PC-9 (cell line): ENCODE data around the gene GATA2. TPM values are rescaled to one million over a fixed set of nuclear protein-coding genes. Genes with fewer than 3 reads are reported as not detected.
A peak's percentile ranks its signal among the peaks of the same experiment; 100 is the strongest.

Source experiments
- Bru-seq: library from RNA; stranded (reverse); fragments of 400-500 nt; gene quantifications from one replicate; lab custom pipeline; 2021; lab: Mats Ljungman, UMichigan
- BruChase-seq, 2 experiments: library from RNA; stranded (reverse); fragments of 400-500 nt; gene quantifications; one replicate each; lab custom pipeline; 2021; lab: Mats Ljungman, UMichigan
- BruUV-seq: library from RNA; stranded (reverse); fragments of 400-500 nt; replicated peaks from 2 replicates; lab custom pipeline; 2021; lab: Mats Ljungman, UMichigan
- CTCF ChIA-PET: fragments of 300-600 bp; sonication (Branson Sonifier 250); formaldehyde crosslinking; loops from one replicate; lab custom pipeline; 2022; ENCODE audit warnings: antibody characterized with exemption; lab: Charles Lee
- POLR2A ChIA-PET: fragments of 300-600 bp; sonication (Branson Sonifier 250); formaldehyde crosslinking; loops from one replicate; lab custom pipeline; 2022; ENCODE audit warnings: antibody characterized with exemption; ENCODE audit not compliant: unreplicated experiment; lab: Charles Lee
- DNase-seq, 2 experiments: peaks; one replicate each; pipeline versions ENCODE4 v3.0.0 to v3.0.0-alpha.2; 2015 to 2022; ENCODE audit warnings: mixed read lengths in 1 of 2
- H2AFZ ChIP-seq: fragments of 200-600 bp; sonication (generic); 2 replicates; pipeline ENCODE4 v1.8.1; 2017; ENCODE audit warnings: antibody characterized with exemption
- H3F3A ChIP-seq: fragments of 200-600 bp; sonication (generic); 2 replicates; pipeline ENCODE4 v1.8.1; 2017; ENCODE audit warnings: antibody characterized with exemption, mild to moderate bottlenecking, low read depth; ENCODE audit not compliant: insufficient read depth
- H3K27ac ChIP-seq: fragments of 200-600 bp; sonication (generic); 2 replicates; pipeline ENCODE4 v1.6.1; 2016; ENCODE audit warnings: mixed run types
- H3K27me3 ChIP-seq: fragments of 200-600 bp; sonication (generic); 2 replicates; pipeline ENCODE4 v1.6.1; 2016; ENCODE audit warnings: low read depth, mixed run types; ENCODE audit not compliant: insufficient read depth
- H3K36me3 ChIP-seq: fragments of 200-600 bp; sonication (generic); 2 replicates; pipeline ENCODE4 v1.6.1; 2016; ENCODE audit warnings: low read depth, mixed run types
- H3K4me1 ChIP-seq: fragments of 200-600 bp; sonication (generic); replicated peaks from 2 replicates; pipeline ENCODE4 v1.6.1; 2016; ENCODE audit warnings: mixed run types; ENCODE audit not compliant: insufficient read depth
- H3K4me2 ChIP-seq: fragments of 200-600 bp; sonication (generic); 2 replicates; pipeline ENCODE4 v1.6.1; 2017; ENCODE audit warnings: mixed run types
- H3K4me3 ChIP-seq: fragments of 200-600 bp; sonication (generic); 2 replicates; pipeline ENCODE4 v1.6.1; 2016; ENCODE audit warnings: mixed run types
- H3K79me2 ChIP-seq: fragments of 200-600 bp; sonication (generic); 2 replicates; pipeline ENCODE4 v1.6.1; 2017; ENCODE audit warnings: low read depth, mixed run types
- H3K9me2 ChIP-seq: fragments of 200-600 bp; sonication (generic); 2 replicates; pipeline ENCODE4 v1.8.1; 2017; ENCODE audit warnings: mild to moderate bottlenecking; ENCODE audit not compliant: insufficient read depth
- H3K9me3 ChIP-seq: fragments of 200-600 bp; sonication (generic); 2 replicates; pipeline ENCODE4 v1.8.1; 2016; ENCODE audit warnings: low read depth; ENCODE audit not compliant: insufficient read depth
- H4K20me1 ChIP-seq: fragments of 200-600 bp; sonication (generic); 2 replicates; pipeline ENCODE4 v1.8.1; 2017; ENCODE audit not compliant: insufficient read depth
- CTCF ChIP-seq: fragments of 200-600 bp; sonication (generic); conservative IDR thresholded peaks from 2 replicates; pipeline ENCODE4 v1.6.1; 2017; ENCODE audit warnings: mixed run types, antibody characterized with exemption, mild to moderate bottlenecking, moderate library complexity
- EZH2 ChIP-seq: fragments of 200-600 bp; sonication (generic); IDR thresholded peaks from 2 replicates; pipeline ENCODE4 v1.8.0; 2017; ENCODE audit warnings: antibody characterized with exemption, low read depth
- intact Hi-C: fragments of 100-400 bp; cut with micrococcal nuclease; formaldehyde crosslinking; loops from one replicate; pipeline ENCODE4 v1.10.0; 2022; ENCODE audit not compliant: unreplicated experiment
- long read RNA-seq: library from polyadenylated mRNA; stranded (forward); transcript quantifications from one replicate; pipeline ENCODE4 v2.0.0, GENCODE V29; 2022
- total RNA-seq: library from RNA; stranded (reverse); gene quantifications from 2 replicates; pipeline ENCODE4 v1.2.3, GENCODE V29; 2021

GATA2 gene
- total RNA-seq = 29.0 and 36.9 TPM in 2 replicates
- percentile 49 among the genes with signal in this experiment for Bru-seq, nascent RNA
- BruChase-seq, experiment 1, labeled RNA remaining after a 2-hour chase = percentile 78 among the genes with signal in this experiment
- BruChase-seq, experiment 2, labeled RNA remaining after a 6-hour chase = percentile 68 among the genes with signal in this experiment
- long read RNA-seq, partial matches to known transcripts = 32 of 36 reads
- long read RNA-seq, other reads (novel, unspliced or antisense) = 4 of 36 reads

- Histone ChIP-seq H3K9me3 (no peaks in the 10 kb centered on the region), H3K9me2 (no peaks in the 10 kb centered on the region), H3K27me3 (no peaks in the 10 kb centered on the region), H3F3A (no peaks in the 10 kb centered on the region; the same call in 1 of the 2 replicates), H3K36me3 (no peaks in the 10 kb centered on the region), H3K79me2 (peaks cover 12% of the 10 kb centered on the region), H3K4me2 (no peak within 1 kb of the TSS), H3K27ac (no peak within 1 kb of the TSS), H3K4me3 (no peak within 1 kb of the TSS), H2AFZ (no peak within 1 kb of the TSS), H3K4me1 (peaks cover 8% of the 10 kb centered on the region), H4K20me1 (no peaks in the 10 kb centered on the region; the same call in 1 of the 2 replicates)
- no peak for DNase-seq
- no TSS peak for BruUV-seq
- ChIA-PET CTCF (no interaction called here), POLR2A (no interaction called here)
- intact Hi-C loops = no loop called here
- no peak for TF ChIP-seq EZH2
- no peak for TF ChIP-seq CTCF
Observed at GRCh38 chr3:128492671-128493569, at the start of gene GATA2. TSS of gene GATA2 (minus strand) at chr3:128493201. CDS start at chr3:128487031, 6,170 bp downstream.

GRCh38 chr3:128541246-128541645 lies 48.2 kb upstream of the GATA2 start:
- TF ChIP-seq EZH2 (no peak), CTCF (no peak)
- Histone ChIP-seq H3F3A (peaks cover 11% of the 10 kb centered on the region), H3K4me3 (no peak overlapping the region), H2AFZ (no peak overlapping the region), H3K4me2 (no peak overlapping the region), H3K36me3 (no peaks in the 10 kb centered on the region), H3K4me1 (peaks cover 16% of the 10 kb centered on the region), H3K9me3 (peaks cover 7% of the 10 kb centered on the region; the same call in 1 of the 2 replicates), H3K27ac (no peak overlapping the region), H3K79me2 (no peaks in the 10 kb centered on the region), H3K9me2 (peaks cover 4% of the 10 kb centered on the region; the same call in 1 of the 2 replicates), H4K20me1 (no peaks in the 10 kb centered on the region), H3K27me3 (no peaks in the 10 kb centered on the region)
- BruUV-seq = no TSS peak
- CTCF ChIA-PET = no interaction called here
- POLR2A ChIA-PET = no interaction called here
- intact Hi-C loops = no loop called here
- DNase-seq = no peak

GRCh38 chr3:128539376-128539775 lies 46.4 kb upstream of the GATA2 start:
- peaks cover 7% of the 10 kb centered on the region; the same call in 1 of the 2 replicates for H3K9me3 ChIP-seq
- BruUV-seq = no TSS peak
- H3K4me3 ChIP-seq = no peak overlapping the region
- TF ChIP-seq EZH2 (no peak), CTCF (no peak)
- peaks cover 16% of the 10 kb centered on the region for H3K4me1 ChIP-seq
- no peak overlapping the region for H3K27ac ChIP-seq
- ChIA-PET POLR2A (no interaction called here), CTCF (interaction anchor here (0.6 kb wide), 1 partner anchor 27 kb away, joined by 3 read pairs; no protein-coding TSS in a partner anchor)
- no peaks in the 10 kb centered on the region for H3K79me2 ChIP-seq
- H3K9me2 ChIP-seq = no peaks in the 10 kb centered on the region
- DNase-seq = no peak
- H3K27me3 ChIP-seq = no peaks in the 10 kb centered on the region
- peaks cover 7% of the 10 kb centered on the region; the same call in 1 of the 2 replicates for H3F3A ChIP-seq
- no peak overlapping the region for H2AFZ ChIP-seq
- H4K20me1 ChIP-seq = no peaks in the 10 kb centered on the region
- intact Hi-C loops = no loop called here
- H3K4me2 ChIP-seq = no peak overlapping the region
- H3K36me3 ChIP-seq = no peaks in the 10 kb centered on the region
